ENCODE data around the gene BCAS4.

GRCh38 chr20:50921803-50922501, 127.1 kb downstream of the BCAS4 start:
- no peak for TF ChIP-seq CTCF (IDR thresholded peaks at IDR 0.05)
- no peak for TF ChIP-seq POLR2A (IDR thresholded peaks at IDR 0.05)
- TF ChIP-seq EP300 (IDR thresholded peaks at IDR 0.05), result no peak

All from tibial nerve (tissue), 4 donors.